Loucy (cell line): ENCODE measurements around the gene HIPK1.

Experiments
- CTCF ChIP-seq: fragments of 200-600 bp; sonication (generic); conservative IDR thresholded peaks from 2 replicates; pipeline ENCODE4 v1.5.1; 2014; ENCODE audit warnings: mild to moderate bottlenecking, antibody characterized with exemption, low read length
- EZH2phosphoT487 ChIP-seq: fragments of 200-600 bp; IDR thresholded peaks from 2 replicates; pipeline ENCODE4 v1.6.1; 2018; ENCODE audit warnings: antibody characterized with exemption, mild to moderate bottlenecking, moderate library complexity, borderline replicate concordance

GRCh38 chr1:113928941-113929749, at the start of gene HIPK1:
- TF ChIP-seq CTCF: no peak
- TF ChIP-seq EZH2phosphoT487: no peak
